OCI-LY1 (cell line): Measurements from ENCODE around the gene F2RL1.

Experiments
- EZH2 ChIP-seq: fragments of 200-600 bp; sonication (generic), shearing (Covaris generic); IDR thresholded peaks from 2 replicates; pipeline ENCODE4 v1.8.0; 2017; ENCODE audit warnings: borderline replicate concordance, mixed run types, mild to moderate bottlenecking, antibody characterized with exemption, low read length, moderate library complexity, mixed read lengths
- TF ChIP-seq, protein P1 (sequence below): fragments of 200-600 bp; sonication (generic), shearing (Covaris generic); IDR thresholded peaks from 2 replicates; pipeline ENCODE4 v1.5.1; 2017; ENCODE audit warnings: mild to moderate bottlenecking, antibody characterized with exemption, low read length, moderate library complexity, mixed read lengths

DNA sequence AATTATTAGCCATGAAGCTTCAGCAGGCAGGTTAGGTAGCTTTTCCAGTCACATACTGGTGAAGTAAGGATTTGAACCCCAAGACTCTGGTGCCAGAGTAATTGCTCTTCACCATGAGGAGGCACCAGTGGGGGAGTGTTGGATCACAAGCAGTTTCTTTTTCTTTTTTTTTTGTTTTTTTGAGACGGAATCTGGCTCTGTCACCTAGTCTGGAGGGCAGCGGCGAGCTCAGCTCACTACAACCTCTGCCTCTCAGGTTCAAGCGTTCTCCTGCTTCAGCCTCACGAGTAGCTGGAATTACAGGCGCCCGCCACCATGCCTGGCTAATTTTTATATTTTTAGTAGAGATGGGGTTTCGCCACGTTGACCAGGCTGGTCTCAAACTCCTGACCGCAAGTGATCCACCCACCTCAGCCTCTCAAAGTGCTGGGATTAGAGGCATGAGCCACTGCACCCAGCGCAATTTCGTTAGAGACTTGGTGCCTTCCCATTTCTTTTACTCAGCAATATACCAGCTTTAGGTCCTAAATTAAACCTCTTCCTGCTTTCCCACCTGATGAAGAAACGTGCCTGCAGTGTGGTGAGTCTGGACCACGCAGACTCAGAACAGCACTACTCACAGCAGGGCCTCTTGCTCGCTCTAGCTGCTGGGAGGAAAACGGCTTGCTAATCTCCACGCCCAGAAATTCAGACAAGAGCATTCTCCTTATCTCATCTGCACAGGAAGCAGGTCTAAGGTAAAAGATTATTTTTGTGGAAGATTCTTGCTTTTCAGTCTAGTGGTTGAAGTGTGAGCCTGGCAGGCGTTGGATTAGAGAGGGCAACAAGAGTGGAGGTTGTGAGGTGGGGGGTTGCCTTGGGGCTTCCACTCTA lies 30.8 kb downstream of the F2RL1 start, which contains the start of gene S100Z:
- TF ChIP-seq, protein P1, sequence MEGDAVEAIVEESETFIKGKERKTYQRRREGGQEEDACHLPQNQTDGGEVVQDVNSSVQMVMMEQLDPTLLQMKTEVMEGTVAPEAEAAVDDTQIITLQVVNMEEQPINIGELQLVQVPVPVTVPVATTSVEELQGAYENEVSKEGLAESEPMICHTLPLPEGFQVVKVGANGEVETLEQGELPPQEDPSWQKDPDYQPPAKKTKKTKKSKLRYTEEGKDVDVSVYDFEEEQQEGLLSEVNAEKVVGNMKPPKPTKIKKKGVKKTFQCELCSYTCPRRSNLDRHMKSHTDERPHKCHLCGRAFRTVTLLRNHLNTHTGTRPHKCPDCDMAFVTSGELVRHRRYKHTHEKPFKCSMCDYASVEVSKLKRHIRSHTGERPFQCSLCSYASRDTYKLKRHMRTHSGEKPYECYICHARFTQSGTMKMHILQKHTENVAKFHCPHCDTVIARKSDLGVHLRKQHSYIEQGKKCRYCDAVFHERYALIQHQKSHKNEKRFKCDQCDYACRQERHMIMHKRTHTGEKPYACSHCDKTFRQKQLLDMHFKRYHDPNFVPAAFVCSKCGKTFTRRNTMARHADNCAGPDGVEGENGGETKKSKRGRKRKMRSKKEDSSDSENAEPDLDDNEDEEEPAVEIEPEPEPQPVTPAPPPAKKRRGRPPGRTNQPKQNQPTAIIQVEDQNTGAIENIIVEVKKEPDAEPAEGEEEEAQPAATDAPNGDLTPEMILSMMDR, result no peak
- TF ChIP-seq EZH2, result no peak
